GM19324 (cell line): ENCODE results near the gene NOXA1.

Experiments
- ATAC-seq: cut with Tn5 transposase; IDR thresholded peaks from one replicate; pipeline ENCODE4 v1.9.1; 2021; ENCODE audit warnings: mild to moderate bottlenecking, moderate library complexity; ENCODE audit not compliant: unreplicated experiment, low FRiP score

The NOXA1 gene

GRCh38 chr9:137423514-137424291 is 510 bp downstream of the NOXA1 start:
- peak; percentile 8 for ATAC-seq

DNA sequence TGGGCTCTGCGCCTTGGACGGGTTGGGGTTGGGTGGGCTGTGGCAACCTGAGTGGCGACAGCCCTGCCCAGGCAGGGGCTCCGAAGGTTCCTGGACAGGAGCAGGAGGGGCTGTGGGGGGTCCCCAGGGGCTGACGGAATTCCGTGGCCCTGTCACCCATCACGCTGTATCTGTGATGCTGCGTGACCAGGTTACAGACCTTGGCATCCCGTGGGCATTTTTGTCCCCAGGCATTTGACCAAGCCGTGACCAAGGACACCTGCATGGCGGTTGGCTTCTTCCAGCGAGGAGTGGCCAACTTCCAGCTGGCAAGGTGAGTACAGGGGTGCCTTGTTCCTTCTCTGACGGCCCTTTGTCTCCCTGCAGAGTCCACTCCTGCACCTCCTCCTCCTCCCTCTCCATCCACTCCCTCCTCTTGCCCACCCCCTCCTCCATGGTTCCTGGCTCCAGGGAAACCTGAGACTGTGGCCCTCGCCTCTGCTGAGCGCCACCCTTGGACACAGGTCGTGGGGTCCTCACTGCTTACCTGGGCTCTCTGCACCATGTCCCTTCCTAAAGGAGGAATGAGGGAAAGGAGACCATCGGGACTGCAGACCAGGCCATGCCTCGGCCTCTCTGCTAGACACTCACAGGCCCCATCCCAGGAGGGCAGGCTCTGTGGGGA is 3.0 kb downstream of the NOXA1 start:
- no peak for ATAC-seq

DNA sequence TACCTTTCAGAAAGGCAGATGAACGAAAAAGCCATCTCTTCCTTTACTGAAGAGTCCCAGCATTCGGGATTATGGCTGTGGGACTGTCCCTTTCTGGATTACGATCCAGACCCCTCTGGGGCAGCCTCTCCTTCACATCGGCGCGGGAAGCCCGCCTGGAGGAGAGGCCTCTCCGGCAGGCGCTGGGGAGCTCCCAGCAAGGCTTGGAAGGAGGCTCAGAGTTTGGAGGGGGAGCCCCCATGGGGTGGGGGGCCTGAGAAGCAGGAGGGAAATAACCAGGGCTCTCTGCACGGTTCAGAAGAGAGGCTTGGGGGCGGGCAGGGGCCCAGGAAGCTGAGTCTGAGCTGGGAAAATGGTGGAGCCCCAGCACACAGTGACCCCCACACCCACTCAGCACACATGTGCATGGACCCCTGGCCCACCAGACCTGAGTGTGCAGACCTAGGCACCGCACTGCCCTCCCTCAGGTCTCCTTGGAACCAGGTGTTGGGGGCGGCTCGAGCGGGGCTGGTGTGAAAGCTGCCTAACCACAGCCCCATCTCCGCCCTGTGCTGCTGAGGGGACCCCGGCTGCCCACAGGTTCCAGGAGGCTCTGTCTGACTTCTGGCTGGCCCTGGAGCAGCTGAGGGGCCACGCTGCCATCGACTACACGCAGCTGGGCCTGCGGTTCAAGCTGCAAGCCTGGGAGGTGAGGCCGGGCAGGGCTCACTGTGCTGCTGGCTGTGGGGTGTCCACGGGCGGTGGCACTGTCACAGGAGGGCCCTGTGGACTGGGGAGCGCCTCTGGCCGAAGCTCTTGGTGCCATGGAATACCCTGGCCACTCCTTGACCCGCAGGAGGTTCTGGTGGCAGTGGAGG is 4.5 kb downstream of the NOXA1 start:
- ATAC-seq: no peak

DNA sequence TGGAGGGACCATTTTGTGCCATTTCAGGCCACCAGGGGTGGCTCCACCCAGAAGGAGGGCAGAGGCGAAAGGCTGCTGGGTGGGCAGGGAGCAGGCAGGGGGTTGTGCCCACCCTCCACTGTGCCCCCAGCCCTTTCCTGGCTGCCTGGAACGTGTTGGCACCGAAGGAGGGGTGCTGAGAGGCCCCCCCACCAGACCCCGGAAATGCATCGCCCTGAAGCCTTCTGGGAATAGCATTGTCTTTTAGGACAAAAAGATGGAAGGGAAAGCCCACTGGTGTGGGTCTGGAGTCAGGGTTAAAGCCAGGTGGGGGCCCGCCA is 5.1 kb downstream of the NOXA1 start:
- ATAC-seq: no peak

DNA sequence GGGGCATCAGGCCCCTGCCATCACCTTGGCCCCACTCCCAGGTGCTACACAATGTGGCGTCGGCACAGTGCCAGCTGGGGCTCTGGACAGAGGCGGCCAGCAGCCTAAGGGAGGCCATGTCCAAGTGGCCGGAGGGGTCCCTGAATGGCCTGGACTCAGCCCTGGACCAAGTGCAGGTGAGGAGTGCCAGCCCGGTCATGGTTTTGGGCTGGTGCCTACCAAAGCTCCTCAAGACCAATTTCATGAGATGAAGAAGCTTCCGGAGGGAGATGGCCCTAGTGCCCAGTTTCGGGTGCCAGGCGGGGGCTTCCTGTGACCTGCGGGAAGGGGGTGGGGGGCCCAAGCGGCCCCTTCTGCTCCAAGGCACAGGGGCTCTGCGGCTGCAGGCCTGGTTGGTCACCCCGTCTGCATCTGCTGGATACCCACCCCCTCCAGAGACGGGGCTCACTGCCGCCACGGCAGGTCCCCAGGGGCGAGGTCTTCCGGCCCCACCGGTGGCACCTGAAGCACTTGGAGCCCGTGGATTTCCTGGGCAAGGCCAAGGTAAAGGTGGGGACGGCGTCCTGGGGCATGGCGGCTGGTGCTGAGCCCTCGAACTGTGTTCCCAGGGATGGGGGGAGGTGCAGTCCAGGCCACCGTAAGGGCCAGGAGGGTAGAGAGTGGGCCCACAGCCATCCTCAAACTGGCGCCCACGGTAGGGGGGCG is 5.8 kb downstream of the NOXA1 start:
- ATAC-seq: no peak

DNA sequence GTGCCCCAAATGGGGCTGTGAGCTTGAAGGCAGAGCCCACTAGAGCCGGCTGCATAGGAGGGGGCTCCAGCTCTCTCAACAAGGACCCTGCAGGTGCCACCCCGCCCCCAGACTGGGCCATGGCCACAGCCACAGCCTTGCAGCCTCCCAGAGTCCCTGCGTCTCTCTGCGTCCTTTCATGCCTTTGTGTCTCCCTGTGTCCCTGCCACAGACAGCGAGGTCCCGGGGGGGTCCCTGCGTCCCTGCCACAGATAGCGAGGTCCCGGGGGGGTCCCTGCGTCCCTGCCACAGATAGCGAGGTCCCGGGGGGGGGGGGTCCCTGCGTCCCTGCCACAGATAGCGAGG is 6.3 kb downstream of the NOXA1 start:
- no peak for ATAC-seq

DNA sequence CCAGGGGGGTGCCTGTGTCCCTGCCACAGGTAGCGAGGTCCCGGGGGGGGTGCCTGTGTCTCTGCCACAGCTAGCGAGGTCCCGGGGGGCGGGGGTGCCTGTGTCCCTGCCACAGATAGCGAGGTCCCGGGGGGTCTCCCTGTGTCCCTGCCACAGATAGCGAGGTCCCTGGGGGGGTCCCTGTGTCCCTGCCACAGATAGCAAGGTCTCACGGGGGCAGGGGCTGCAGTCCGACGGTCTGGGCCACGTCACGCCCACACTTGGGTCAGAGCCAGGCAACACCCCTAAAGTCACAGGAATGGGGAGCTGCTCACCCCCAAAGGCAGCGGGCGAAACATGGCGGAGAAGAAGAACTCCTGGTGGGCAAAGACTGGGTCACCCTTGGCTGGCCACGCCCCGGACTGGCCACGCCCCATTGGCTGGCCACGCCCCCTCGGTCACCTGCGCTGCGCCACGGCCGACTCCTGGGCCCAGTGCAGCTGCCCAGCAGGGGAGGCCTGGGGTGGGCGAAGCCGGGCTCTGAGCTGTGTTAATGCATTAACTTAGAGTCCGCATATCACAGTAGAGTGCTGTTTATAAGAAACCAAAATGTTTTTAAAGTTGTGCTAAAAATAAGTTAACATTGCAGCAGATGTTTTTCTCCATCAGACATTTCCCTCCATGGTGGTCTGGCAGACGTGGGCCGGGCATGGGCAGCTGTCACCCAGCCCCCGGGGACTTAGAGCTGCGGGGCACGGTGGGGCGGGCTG is 7.0 kb downstream of the NOXA1 start:
- ATAC-seq: no peak

DNA sequence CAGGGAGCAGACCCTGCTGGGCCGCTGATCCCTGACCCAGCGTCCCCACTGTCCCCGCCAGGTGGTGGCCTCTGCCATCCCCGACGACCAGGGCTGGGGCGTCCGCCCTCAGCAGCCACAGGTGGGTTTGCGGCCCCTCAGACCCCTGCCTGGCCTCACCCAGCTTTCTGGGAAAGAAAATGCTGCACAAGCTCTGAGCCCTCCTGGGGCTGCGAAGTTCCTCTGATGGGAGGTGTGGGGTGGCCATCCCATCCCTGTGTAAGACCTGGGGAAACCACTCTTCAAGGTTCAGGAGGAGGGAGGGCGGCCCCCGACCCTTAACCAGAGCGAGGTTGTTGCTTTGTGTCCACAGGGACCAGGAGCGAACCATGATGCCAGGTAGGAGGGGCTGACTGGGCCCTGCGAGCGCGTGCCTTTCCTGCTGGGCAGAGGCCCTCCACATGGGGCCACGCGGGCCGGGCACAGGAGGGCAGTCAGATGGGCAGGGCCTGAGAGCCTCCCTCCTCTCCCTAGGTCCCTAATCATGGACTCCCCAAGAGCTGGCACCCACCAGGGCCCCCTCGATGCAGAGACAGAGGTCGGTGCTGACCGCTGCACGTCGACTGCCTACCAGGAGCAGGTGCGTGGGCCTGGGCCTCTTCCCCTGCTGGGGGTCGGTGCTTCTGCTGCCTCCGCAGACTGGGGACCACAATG is 7.7 kb downstream of the NOXA1 start:
- no peak for ATAC-seq

- ATAC-seq: no peak
Observed at GRCh38 chr9:137431416-137431931, 8.3 kb downstream of the NOXA1 start.

DNA sequence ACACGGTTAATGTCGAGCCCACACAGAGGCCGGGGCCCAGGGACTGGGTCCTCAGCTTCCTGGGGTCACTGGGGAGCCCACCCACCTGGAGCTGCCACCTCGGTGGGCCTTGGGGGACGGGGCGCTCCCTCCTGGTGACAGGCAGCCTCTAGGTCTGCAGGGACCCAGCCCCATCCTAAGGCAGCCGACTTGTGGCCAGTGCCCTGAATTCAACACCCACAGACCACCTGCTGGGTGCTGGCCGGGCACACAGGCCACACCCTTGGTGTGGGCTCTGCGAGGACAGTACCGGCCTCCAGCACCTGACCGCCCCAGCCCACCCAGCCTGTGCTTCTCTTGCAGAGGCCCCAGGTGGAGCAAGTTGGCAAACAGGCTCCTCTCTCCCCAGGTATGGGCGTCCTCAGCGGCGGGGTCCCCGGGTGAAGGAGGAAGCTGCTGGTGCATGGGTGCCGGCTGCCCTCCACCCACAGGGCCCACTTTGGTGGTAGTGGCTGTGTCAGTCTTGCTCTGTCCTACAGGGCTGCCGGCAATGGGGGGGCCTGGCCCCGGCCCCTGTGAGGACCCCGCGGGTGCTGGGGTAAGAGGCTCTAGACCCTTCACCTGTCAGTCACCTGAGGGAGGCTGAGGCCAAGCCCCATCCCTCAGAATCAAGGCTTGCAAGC is 9.6 kb downstream of the NOXA1 start:
- no peak for ATAC-seq

DNA sequence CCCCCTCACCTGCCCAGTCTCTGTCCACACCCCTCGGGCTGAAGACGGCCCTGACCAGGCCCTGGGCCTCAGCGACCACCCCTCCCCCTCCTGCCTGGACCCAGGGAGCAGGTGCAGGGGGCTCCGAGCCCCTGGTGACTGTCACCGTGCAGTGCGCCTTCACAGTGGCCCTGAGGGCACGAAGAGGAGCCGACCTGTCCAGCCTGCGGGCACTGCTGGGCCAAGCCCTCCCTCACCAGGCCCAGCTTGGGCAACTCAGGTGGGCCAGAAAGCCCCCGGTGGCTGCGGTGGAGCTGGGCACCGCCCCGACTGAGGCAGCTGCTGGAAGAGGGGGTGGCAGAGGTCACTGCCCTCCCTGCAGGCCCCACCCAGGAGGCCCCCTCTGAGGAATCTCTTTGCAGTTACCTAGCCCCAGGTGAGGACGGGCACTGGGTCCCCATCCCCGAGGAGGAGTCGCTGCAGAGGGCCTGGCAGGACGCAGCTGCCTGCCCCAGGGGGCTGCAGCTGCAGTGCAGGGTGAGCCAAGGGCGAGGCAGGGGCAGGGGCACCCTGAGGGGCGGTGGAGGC is 10.2 kb downstream of the NOXA1 start:
- no peak for ATAC-seq

DNA sequence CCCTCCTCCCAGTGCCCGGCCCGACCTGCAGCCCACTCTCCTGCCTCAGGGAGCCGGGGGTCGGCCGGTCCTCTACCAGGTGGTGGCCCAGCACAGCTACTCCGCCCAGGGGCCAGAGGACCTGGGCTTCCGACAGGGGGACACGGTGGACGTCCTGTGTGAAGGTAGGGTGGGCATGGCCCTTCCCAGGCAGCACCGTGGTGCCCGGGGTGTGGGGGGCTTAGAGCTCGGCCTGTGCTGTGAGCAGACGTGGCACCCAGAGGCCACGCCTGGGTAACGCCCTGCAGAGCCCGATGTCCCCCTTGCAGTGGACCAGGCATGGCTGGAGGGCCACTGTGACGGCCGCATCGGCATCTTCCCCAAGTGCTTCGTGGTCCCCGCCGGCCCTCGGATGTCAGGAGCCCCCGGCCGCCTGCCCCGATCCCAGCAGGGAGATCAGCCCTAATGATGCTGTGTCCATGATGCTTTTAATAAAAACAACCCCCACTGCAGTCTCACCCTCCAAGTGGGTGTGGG is 10.8 kb downstream of the NOXA1 start:
- ATAC-seq: no peak

GRCh38 chr9:137434498-137435380 is 11.5 kb downstream of the NOXA1 start:
- ATAC-seq: no peak

DNA sequence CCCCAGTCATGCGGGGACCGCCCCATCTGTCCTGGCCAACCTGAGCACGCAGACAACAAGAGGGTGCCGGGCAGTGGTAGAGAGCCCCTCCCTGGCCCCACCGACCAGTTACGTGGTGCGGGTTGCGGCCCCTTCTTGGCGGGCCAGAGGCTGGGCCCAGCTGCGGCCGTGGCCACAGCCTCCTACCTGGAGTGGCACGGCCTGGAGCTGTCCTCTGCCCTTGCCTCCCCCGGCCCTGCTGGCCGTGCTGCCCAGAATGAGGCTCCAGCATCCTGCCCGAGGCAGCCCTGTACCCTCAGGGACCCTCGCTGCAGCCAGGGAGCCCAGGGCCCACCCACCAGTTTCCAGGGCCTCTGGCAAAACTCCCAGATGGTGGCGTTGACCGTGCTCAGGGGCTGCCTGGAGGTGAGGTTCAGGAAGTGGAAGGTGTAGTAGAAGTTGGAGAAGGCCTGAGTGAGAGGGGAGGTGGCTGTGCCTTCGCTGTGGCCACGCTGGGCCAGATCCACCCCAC is 12.2 kb downstream of the NOXA1 start:
- no peak for ATAC-seq

DNA sequence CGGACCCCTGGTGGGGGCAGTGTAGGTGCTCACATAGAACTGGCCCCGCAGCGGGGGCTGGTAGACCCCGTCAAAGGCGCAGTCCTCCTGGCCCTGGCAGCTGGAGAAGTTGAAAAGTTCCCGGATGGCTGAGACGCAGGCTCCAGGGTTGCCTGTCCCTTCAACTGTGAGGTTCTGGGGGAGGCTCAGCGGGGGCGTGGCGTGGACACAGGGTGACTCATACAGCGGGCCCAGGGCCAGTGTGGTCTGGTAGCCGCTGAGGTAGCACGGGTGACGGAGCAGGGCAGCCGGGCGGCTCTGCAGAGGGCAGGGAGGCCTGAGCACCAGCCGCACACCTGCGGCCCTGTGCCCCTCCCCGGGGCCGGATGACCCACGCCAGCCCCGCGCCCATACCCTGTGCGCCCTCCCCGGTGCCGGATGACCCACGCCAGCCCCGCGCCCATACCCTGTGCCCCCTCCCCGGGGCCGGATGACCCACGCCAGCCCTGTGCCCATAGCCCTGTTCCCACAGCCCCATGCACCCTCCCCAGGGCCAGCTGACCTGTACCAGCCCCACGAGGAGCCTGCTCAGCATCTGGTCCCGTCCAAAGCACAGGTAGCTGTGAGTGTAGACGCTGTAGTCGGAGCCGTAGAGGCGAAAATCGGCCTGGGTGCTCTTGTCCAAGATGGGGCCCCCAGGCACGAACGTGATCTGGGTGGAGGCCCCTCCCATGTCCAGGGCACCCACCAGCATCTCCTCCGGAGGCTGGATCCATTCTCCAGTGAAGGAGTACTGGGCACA is 13.0 kb downstream of the NOXA1 start:
- no peak for ATAC-seq

- ATAC-seq: no peak
Observed at GRCh38 chr9:137436761-137437600, 13.8 kb downstream of the NOXA1 start.
